GDM1 (cell line): Measurements from ENCODE around the gene SRSF4.

ENCODE experiments used
- DNase-seq: peaks from one replicate; lab custom pipeline; 2025; lab: John Stamatoyannopoulos, UW

The SRSF4 gene

GRCh38 chr1:29200906-29201594 lies 19.4 kb upstream of the SRSF4 start:
- no peak for DNase-seq

- no peak for DNase-seq
Measured at GRCh38 chr1:29197993-29198392, 16.3 kb upstream of the SRSF4 start.

GRCh38 chr1:29197590-29197924 lies 15.9 kb upstream of the SRSF4 start:
- peak; percentile 10 for DNase-seq

GRCh38 chr1:29196863-29197589 lies 15.3 kb upstream of the SRSF4 start:
- no peak for DNase-seq

- no peak for DNase-seq
Measured at GRCh38 chr1:29195881-29196291, 14.2 kb upstream of the SRSF4 start.

GRCh38 chr1:29193879-29194455 lies 12.3 kb upstream of the SRSF4 start:
- no peak for DNase-seq

- no peak for DNase-seq
Measured at GRCh38 chr1:29190718-29191117, 9.0 kb upstream of the SRSF4 start.

- no peak for DNase-seq
Measured at GRCh38 chr1:29186707-29187106, 5.0 kb upstream of the SRSF4 start.

- DNase-seq: no peak
Measured at GRCh38 chr1:29186252-29186651, 4.6 kb upstream of the SRSF4 start.

GRCh38 chr1:29183287-29183686 lies 1.6 kb upstream of the SRSF4 start:
- no peak for DNase-seq

- no peak for DNase-seq
Measured at GRCh38 chr1:29180497-29181412, 945 bp downstream of the SRSF4 start.

- no peak for DNase-seq
Measured at GRCh38 chr1:29179641-29180184, 2.0 kb downstream of the SRSF4 start.

- DNase-seq: no peak
Measured at GRCh38 chr1:29177022-29177705, 4.5 kb downstream of the SRSF4 start.

- no peak for DNase-seq
Measured at GRCh38 chr1:29176576-29176975, 5.1 kb downstream of the SRSF4 start.

GRCh38 chr1:29172415-29172939 lies 9.2 kb downstream of the SRSF4 start:
- no peak for DNase-seq

- no peak for DNase-seq
Measured at GRCh38 chr1:29171521-29171920, 10.2 kb downstream of the SRSF4 start.

GRCh38 chr1:29171089-29171488 lies 10.6 kb downstream of the SRSF4 start:
- no peak for DNase-seq

- no peak for DNase-seq
Measured at GRCh38 chr1:29169976-29170375, 11.7 kb downstream of the SRSF4 start.

- DNase-seq: no peak
Measured at GRCh38 chr1:29167904-29168303, 13.8 kb downstream of the SRSF4 start.

- DNase-seq: no peak
Measured at GRCh38 chr1:29166291-29166878, 15.3 kb downstream of the SRSF4 start.

- no peak for DNase-seq
Measured at GRCh38 chr1:29164588-29164987, 17.1 kb downstream of the SRSF4 start.
